Ishikawa (cell line): ENCODE data around the gene PNRC2.

ENCODE experiments used
- CEBPB ChIP-seq: IDR thresholded peaks from 2 replicates; pipeline ENCODE4 v1.6.1; 2012
- CREB1 ChIP-seq: IDR thresholded peaks from 2 replicates; pipeline ENCODE4 v1.6.1; 2012; ENCODE audit warnings: low read depth
- EGR1 ChIP-seq: IDR thresholded peaks from 2 replicates; pipeline ENCODE4 v1.6.1; 2012
- EP300 ChIP-seq: IDR thresholded peaks from 2 replicates; pipeline ENCODE4 v1.6.1; 2012; ENCODE audit warnings: borderline replicate concordance
- FOXM1 ChIP-seq: IDR thresholded peaks from 2 replicates; pipeline ENCODE4 v1.6.1; 2012; ENCODE audit warnings: low read depth, borderline replicate concordance
- MAX ChIP-seq: IDR thresholded peaks from 2 replicates; pipeline ENCODE4 v1.6.1; 2012
- NFIC ChIP-seq: IDR thresholded peaks from 2 replicates; pipeline ENCODE4 v1.6.1; 2012
- RAD21 ChIP-seq: IDR thresholded peaks from 2 replicates; pipeline ENCODE4 v1.6.1; 2012; ENCODE audit warnings: low read depth
- TAF1 ChIP-seq: IDR thresholded peaks from 2 replicates; pipeline ENCODE4 v1.6.1; 2012; ENCODE audit warnings: low read depth, mild to moderate bottlenecking
- TCF12 ChIP-seq: IDR thresholded peaks from 2 replicates; pipeline ENCODE4 v1.6.1; 2012; ENCODE audit warnings: low read depth
- TEAD4 ChIP-seq: IDR thresholded peaks from 2 replicates; pipeline ENCODE4 v1.6.1; 2012
- YY1 ChIP-seq: IDR thresholded peaks from 2 replicates; pipeline ENCODE4 v1.6.1; 2012; ENCODE audit warnings: low read depth
- ZBTB7A ChIP-seq: IDR thresholded peaks from 2 replicates; pipeline ENCODE4 v1.6.1; 2012; ENCODE audit warnings: low read depth
- TF ChIP-seq, protein P1 (sequence below): IDR thresholded peaks from 2 replicates; pipeline ENCODE4 v1.6.1; 2012
- TF ChIP-seq, protein P2 (sequence below): IDR thresholded peaks from 2 replicates; pipeline ENCODE4 v1.6.1; 2012; ENCODE audit warnings: low read depth, mild to moderate bottlenecking

PNRC2 gene

DNA sequence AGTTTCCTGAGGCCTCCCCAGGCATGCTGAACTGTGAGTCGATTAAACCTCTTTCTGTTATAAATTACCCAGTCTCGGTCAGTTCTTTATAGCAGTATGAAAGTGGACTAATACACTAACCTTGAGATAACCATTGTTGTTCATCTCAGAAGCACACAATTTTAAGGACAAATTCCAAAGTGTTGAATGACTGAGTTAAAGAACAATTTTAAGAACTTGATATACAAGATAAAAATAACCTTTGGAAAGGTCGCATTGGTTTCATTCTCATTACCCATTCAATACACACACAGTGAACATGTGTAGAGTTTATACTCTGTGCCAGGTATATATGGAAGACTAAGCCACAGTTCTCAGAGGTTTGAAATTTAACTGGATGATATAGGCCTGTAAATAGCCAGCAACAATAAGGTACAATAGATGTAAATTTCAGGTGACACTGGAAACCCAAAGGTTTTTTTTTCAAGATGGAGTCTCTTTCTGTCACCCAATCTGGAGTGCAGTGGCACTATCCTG is 39.6 kb downstream of the PNRC2 start:
- TF ChIP-seq TEAD4 (no peak), CREB1 (no peak), EGR1 (no peak), YY1 (no peak), NFIC (no peak), FOXM1 (no peak), CEBPB (no peak), RAD21 (no peak), ZBTB7A (no peak), TCF12 (no peak), MAX (no peak), EP300 (no peak)
- TF ChIP-seq, protein P1, sequence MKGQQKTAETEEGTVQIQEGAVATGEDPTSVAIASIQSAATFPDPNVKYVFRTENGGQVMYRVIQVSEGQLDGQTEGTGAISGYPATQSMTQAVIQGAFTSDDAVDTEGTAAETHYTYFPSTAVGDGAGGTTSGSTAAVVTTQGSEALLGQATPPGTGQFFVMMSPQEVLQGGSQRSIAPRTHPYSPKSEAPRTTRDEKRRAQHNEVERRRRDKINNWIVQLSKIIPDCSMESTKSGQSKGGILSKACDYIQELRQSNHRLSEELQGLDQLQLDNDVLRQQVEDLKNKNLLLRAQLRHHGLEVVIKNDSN = no peak
- TF ChIP-seq, protein P2, sequence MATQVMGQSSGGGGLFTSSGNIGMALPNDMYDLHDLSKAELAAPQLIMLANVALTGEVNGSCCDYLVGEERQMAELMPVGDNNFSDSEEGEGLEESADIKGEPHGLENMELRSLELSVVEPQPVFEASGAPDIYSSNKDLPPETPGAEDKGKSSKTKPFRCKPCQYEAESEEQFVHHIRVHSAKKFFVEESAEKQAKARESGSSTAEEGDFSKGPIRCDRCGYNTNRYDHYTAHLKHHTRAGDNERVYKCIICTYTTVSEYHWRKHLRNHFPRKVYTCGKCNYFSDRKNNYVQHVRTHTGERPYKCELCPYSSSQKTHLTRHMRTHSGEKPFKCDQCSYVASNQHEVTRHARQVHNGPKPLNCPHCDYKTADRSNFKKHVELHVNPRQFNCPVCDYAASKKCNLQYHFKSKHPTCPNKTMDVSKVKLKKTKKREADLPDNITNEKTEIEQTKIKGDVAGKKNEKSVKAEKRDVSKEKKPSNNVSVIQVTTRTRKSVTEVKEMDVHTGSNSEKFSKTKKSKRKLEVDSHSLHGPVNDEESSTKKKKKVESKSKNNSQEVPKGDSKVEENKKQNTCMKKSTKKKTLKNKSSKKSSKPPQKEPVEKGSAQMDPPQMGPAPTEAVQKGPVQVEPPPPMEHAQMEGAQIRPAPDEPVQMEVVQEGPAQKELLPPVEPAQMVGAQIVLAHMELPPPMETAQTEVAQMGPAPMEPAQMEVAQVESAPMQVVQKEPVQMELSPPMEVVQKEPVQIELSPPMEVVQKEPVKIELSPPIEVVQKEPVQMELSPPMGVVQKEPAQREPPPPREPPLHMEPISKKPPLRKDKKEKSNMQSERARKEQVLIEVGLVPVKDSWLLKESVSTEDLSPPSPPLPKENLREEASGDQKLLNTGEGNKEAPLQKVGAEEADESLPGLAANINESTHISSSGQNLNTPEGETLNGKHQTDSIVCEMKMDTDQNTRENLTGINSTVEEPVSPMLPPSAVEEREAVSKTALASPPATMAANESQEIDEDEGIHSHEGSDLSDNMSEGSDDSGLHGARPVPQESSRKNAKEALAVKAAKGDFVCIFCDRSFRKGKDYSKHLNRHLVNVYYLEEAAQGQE = no peak

DNA sequence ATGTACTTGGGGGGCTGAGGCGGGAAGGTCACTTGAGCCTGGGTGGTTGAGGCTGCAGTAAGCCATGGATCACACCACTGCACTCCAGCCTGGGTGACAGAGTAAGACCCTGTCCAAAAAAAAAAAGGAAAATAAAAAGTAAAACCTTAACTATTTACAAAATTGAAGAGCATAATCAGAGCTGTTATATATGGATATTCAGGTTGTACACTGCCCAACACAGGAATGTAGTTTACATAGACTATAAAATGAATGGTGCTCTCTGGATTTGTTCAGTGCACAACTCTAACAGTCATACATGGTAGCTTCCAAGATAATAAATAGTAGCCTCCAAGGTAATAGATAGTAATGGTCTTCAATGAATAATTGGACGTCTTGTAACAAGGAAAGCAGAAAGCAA is 43.1 kb downstream of the PNRC2 start:
- TF ChIP-seq, protein P2 = no peak

DNA sequence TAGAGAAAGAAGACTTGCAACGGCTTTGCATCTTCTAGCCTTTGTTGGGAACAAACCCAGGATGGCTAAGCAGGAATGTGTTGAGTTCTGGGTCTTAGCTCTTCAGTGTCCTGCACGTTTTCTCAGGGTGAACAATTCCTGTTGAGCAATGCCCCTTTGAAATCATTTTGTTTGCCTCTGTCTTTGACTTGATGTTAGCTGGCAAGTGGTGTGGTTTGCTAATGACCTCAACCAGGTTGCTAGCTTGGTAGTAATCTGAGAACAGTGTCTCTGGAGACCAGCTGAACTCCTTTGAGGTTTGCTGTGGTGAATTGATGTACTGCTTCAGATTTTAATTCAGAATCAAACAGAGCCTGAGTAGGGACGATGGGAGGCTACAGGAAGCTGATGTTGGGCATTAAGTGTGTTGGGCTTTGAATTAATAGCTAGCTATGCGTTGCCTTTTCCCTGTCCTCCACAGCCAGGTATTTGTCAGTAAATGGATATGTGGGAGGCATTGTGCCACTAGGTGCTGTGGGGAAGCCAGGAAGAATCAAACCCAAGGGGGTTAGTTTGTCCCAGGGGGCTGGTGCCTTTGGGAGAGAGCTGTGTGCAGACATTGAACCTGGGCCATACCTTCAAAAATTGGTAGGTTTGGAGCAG is 43.8 kb downstream of the PNRC2 start:
- TF ChIP-seq TAF1 (no peak), MAX (no peak), EGR1 (no peak), NFIC (no peak), EP300 (no peak), RAD21 (no peak), TCF12 (no peak), YY1 (no peak), CEBPB (no peak), CREB1 (no peak), FOXM1 (no peak)
- TF ChIP-seq, protein P1 = no peak
- TF ChIP-seq, protein P2 = no peak

- no peak for TF ChIP-seq NFIC
- TF ChIP-seq RAD21 = no peak
- TF ChIP-seq, protein P2 = no peak
- TF ChIP-seq TCF12 = no peak
- TF ChIP-seq, protein P1 = no peak
- no peak for TF ChIP-seq FOXM1
- TF ChIP-seq CREB1 = no peak
- no peak for TF ChIP-seq MAX
- TF ChIP-seq EP300 = no peak
- no peak for TF ChIP-seq YY1
- no peak for TF ChIP-seq ZBTB7A
- TF ChIP-seq CEBPB = no peak
- no peak for TF ChIP-seq TEAD4
- no peak for TF ChIP-seq EGR1
- TF ChIP-seq TAF1 = no peak
Measured at GRCh38 chr1:24004132-24004531, 44.5 kb downstream of the PNRC2 start.
